Mucosa of rectum (tissue), 2 donors: ENCODE results near the gene SPAG6.

Source experiments
- H3K27ac ChIP-seq, 2 donors: one replicate each; pipeline ENCODE4 v1.7.0; 2013; ENCODE audit warnings: inconsistent platforms in 2 of 2, low read depth in 2 of 2, low read length in 2 of 2
- H3K27me3 ChIP-seq, 2 donors: one replicate each; pipeline ENCODE4 v1.7.0; 2013; ENCODE audit warnings: low read length in 2 of 2; ENCODE audit not compliant: control insufficient read depth in 2 of 2, insufficient read depth in 2 of 2
- H3K36me3 ChIP-seq, 2 donors: one replicate each; pipeline ENCODE4 v1.7.0; 2013; ENCODE audit warnings: low read length in 2 of 2; ENCODE audit not compliant: control insufficient read depth in 2 of 2, insufficient read depth in 2 of 2
- H3K4me1 ChIP-seq, 2 donors: one replicate each; pipeline ENCODE4 v1.7.0; 2013; ENCODE audit warnings: low read length in 2 of 2, mild to moderate bottlenecking in 1 of 2; ENCODE audit not compliant: control insufficient read depth in 2 of 2, insufficient read depth in 2 of 2
- H3K4me3 ChIP-seq, 2 donors: one replicate each; pipeline ENCODE4 v1.7.0; 2013; ENCODE audit warnings: low read length in 2 of 2
- H3K9ac ChIP-seq, 2 donors: one replicate each; pipeline ENCODE4 v1.7.0; 2013; ENCODE audit warnings: low read length in 2 of 2, low read depth in 1 of 2, mild to moderate bottlenecking in 1 of 2
- H3K9me3 ChIP-seq, 2 donors: one replicate each; pipeline ENCODE4 v1.7.0; 2013; ENCODE audit warnings: low read length in 2 of 2; ENCODE audit not compliant: control insufficient read depth in 2 of 2
- donor health status: healthy.
- donor health status: Normal muscosa, but diverticular disease.

SPAG6 gene

DNA sequence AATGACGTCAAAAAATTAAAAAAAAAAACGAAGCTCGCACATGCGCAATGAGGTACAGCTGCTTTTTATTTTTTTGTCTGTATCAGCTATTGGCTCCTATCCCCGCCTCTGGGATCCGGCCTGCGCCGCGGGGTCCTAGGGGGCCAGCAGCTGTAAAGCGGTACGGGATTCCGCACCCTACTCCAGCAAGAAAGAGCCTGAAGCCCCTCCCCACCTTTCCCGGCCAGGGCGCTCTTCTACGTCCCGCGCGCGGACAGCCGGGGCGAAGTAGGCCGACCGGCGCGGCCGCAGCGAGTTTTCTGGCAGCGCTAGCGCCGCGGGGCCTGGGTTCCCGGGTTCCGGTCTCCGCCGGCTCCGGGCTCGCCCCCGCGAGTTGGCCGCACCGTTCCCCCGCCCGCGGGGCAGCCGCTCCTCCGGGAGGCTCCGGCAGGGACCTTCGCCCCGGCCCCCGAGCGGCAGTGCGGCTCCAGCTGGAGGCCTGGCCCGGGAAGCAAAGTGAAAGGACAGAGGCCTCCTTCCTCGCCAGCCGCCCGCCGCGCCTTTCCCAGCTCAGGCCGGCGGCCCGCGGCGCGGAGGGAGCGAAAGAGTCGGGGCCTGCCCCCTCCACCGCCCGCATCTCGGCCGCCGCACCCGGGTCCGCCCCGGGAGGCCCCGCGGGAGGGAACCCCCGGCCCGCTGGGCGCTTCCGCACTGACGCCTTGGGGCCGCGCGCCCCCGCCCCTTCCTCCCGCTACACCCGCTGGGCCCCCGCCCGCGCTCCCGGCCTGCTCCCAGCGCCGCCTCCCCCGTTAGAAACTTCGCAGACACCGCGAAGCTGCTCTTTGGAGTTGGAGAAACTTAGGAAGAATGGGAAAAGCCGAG is 4.7 kb upstream of the SPAG6 start:
- Histone ChIP-seq H3K36me3 (no peaks in the 10 kb centered on the region), H3K4me3 (peak overlapping the region; percentile 72 to 78), H3K4me1 (peaks cover 16 to 19% of the 10 kb centered on the region in 2 donors), H3K9ac (peak overlapping the region; percentile 80 to 85), H3K27ac (peak overlapping the region; percentile 84 to 89), H3K9me3 (no peaks in the 10 kb centered on the region), H3K27me3 (peaks cover 74 to 82% of the 10 kb centered on the region in 2 donors)

DNA sequence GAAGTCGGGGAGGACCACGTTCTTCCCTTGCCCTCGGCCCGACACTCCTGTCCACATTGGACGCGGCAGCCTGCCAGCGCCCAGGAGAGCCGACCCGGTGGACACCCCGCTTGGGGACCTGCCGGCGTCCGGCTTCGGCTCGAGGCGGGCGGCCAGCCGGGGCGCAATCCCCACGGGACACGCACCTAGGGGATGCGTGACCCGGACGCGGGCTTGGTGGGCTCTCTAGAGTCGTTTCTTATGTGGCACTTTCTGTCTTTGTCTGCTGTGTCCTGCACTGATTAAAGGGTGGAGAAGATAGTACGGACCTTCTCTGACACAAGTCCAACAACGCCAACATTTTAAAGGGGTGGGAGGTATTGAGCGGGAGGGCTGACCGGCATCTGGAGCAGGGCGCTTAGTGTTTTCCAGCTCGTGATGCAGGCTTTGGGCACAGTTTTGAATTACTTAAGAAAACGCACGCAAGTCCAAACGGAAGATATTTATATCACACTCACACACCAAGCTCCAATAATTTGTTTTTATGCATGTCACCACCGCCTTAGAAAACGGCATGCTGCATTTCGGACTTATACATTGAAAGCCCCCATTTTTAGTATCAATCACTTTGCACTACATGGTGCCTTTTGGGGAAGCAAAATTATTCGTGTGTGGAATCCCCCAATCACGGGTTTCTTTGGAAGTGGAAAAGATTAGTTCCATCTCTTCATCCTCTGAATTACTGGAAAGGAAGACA is 3.9 kb upstream of the SPAG6 start:
- H3K4me1 ChIP-seq = peaks cover 12 to 14% of the 10 kb centered on the region in 2 donors
- H3K9ac ChIP-seq = peak overlapping the region in 1 of 2 donors; percentile 85
- H3K36me3 ChIP-seq = no peaks in the 10 kb centered on the region
- no peaks in the 10 kb centered on the region for H3K9me3 ChIP-seq
- H3K27me3 ChIP-seq = peaks cover 72 to 82% of the 10 kb centered on the region in 2 donors
- peak overlapping the region; percentile 71 to 72 for H3K4me3 ChIP-seq
- H3K27ac ChIP-seq = peak overlapping the region; percentile 84 to 89

DNA sequence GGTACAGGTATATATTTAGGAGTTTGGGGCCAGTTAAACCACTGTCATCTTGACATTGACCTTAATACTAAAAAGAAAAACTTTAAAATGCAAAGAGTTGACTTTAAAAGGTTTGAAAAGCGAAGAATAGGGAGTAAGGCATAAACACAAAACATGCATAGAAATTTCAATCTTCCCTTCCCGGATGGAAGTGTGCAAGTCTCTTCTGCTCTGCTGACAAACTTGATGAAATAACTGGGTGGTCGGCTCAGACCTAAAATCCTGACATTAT is 3.4 kb upstream of the SPAG6 start:
- Histone ChIP-seq H3K27ac (no peak overlapping the region), H3K9ac (no peak overlapping the region), H3K36me3 (no peaks in the 10 kb centered on the region), H3K4me3 (no peak overlapping the region), H3K27me3 (peaks cover 68 to 77% of the 10 kb centered on the region in 2 donors), H3K4me1 (peaks cover 9 to 12% of the 10 kb centered on the region in 2 donors), H3K9me3 (no peaks in the 10 kb centered on the region)

DNA sequence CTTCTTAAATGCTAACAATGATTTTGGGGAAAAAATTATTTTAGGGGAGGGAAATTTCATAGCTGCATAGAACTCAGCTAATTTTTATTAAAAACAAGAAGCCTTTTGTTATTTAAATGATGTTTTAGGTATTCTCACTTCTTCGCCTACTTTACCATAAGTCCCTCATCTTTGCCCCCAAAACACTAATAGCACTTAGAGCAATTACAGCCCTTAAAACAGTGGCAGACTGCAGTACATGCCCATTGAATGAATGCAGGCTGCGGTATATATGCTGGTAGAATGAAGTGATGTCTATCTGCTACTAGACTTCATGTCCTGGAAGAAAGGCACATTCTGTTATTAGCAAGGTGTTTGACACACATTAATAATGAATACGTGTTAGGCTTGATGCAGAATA is 2.9 kb upstream of the SPAG6 start:
- Histone ChIP-seq H3K27me3 (peaks cover 67 to 72% of the 10 kb centered on the region in 2 donors), H3K36me3 (no peaks in the 10 kb centered on the region), H3K27ac (no peak overlapping the region), H3K4me1 (peaks cover 8 to 12% of the 10 kb centered on the region in 2 donors), H3K4me3 (no peak overlapping the region), H3K9me3 (no peaks in the 10 kb centered on the region), H3K9ac (no peak overlapping the region)

DNA sequence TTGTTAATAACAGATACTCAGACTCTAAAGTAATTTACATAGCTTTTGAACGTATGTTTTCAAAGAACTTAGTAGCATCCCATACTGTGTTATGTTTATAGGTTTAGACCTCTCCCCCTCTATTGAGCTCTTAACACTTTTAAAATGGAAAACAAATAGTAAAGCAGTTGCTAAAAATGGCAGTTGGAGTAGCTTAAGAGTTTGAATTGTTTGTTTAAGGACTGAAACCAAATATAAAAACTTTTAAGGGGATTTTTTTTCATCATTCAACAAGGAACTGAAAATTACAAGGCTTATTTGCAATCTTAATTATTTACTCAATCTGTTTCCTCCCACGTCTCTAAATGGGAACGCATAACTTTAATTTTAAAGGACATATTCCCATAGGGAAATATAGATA is 1.6 kb upstream of the SPAG6 start:
- no peak overlapping the region for H3K4me3 ChIP-seq
- peaks cover 8 to 12% of the 10 kb centered on the region in 2 donors for H3K4me1 ChIP-seq
- no peak overlapping the region for H3K9ac ChIP-seq
- H3K36me3 ChIP-seq = no peaks in the 10 kb centered on the region
- no peaks in the 10 kb centered on the region for H3K9me3 ChIP-seq
- peaks cover 54 to 60% of the 10 kb centered on the region in 2 donors for H3K27me3 ChIP-seq
- no peak overlapping the region for H3K27ac ChIP-seq

DNA sequence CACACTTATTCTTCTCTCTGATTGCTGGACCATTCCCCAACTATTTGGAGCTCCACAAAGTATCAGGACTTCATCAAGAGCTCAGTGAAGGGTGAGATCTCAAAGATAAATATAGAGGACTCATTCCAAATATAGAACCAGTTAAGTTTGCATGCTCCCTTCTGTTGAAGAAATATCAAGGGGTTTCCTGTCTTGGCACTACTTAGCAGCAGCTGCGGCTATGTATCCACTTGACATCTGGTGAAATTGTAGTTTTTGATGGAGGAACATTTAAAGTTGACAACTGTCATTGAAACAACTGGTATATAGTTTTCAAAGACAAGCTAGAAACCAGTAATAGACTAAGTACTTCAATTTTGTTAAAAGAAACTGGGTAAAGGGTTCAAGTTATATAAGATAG is 1.0 kb upstream of the SPAG6 start:
- Histone ChIP-seq H3K27me3 (peaks cover 49 to 54% of the 10 kb centered on the region in 2 donors), H3K27ac (no peak overlapping the region)

DNA sequence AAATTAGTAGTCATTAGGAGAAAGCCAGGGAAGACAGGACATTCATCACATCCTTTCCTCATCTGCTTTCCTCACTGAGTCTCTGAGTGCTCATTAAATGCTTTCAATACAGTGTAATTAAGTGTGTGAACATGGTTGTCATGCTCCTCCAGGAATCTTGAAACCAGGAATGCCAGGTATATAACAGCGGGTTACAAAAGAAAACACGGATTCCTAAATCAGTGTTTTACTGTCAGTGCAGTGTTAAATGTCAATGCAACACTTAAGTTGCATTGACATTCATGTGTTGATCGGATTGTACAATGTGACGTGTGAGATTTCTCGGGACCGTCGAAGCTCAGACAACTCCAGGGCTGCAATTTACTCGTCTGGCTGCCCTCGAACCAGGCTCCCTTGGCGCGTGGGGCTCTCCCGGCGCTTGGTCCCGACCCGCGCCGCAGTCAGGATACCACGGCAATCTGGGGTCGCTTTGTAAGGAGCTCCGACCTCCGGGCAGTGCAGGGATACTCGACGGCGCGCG is 455 bp upstream of the SPAG6 start:
- H3K27me3 ChIP-seq = peaks cover 48 to 52% of the 10 kb centered on the region in 2 donors
- no peak overlapping the region for H3K4me3 ChIP-seq

More for the DNA sequence above, 1.0 kb upstream of the SPAG6 start:
- H3K36me3 ChIP-seq = no peaks in the 10 kb centered on the region
- H3K4me3 ChIP-seq = no peak overlapping the region
- no peaks in the 10 kb centered on the region for H3K9me3 ChIP-seq
- H3K4me1 ChIP-seq = peaks cover 8 to 12% of the 10 kb centered on the region in 2 donors
- H3K9ac ChIP-seq = no peak overlapping the region

DNA sequence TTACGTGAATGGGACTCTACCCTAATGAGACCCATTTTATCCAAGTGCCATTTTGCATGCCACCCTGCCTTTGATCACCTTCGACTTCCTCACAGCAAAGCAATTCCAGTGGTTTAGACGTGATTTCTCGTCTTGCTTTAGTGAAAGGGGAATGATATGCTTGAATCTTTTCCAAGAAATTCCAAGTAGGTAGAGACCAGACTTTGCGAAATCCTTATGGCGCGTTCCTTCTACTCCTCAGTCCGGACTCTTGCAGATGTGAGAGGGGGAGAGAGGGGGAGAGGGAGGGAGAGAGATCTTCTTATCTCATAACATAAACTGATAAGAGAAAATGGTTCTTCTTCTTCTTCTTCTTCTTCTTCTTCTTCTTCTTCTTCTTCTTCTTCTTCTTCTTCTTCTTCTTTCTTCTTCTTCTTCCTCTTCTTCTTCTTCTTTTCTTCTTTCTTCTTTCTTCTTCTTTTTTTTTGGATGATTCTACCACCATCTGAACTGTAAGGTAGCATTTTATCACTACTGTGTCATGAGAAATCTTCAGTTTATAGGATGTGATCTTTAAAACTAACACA is 883 bp downstream of the SPAG6 start:
- Histone ChIP-seq H3K27ac (no peak overlapping the region), H3K36me3 (no peaks in the 10 kb centered on the region), H3K4me3 (no peak overlapping the region), H3K9me3 (no peaks in the 10 kb centered on the region), H3K9ac (no peak overlapping the region), H3K4me1 (peaks cover 2 to 4% of the 10 kb centered on the region in 2 donors), H3K27me3 (peaks cover 48 to 52% of the 10 kb centered on the region in 2 donors)

More for the DNA sequence above, 455 bp upstream of the SPAG6 start:
- Histone ChIP-seq H3K9me3 (no peaks in the 10 kb centered on the region), H3K36me3 (no peaks in the 10 kb centered on the region), H3K4me1 (peaks cover 7 to 9% of the 10 kb centered on the region in 2 donors), H3K9ac (no peak overlapping the region), H3K27ac (no peak overlapping the region)

DNA sequence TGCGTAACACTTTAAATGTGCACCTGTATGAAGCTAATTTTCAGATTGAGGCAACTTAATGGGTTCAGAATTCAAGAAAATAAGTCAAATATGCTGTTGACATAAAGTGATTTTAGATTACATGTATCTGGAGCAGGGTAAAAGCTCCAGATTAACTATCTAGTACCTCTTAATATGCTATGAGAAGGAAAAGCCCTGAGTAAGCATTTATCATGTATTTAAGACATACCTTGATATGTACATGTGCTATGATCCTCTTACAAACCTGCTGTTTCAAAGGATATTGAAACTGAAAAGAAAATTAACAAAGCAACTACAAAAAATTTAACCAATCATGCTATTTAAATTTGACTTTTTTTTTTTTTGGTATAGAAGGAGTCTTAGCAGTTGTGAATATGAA is 4.5 kb downstream of the SPAG6 start:
- no peak overlapping the region for H3K27ac ChIP-seq
- no peaks in the 10 kb centered on the region for H3K9me3 ChIP-seq
- no peaks in the 10 kb centered on the region for H3K4me1 ChIP-seq
- no peak overlapping the region for H3K9ac ChIP-seq
- H3K4me3 ChIP-seq = no peak overlapping the region
- no peaks in the 10 kb centered on the region for H3K36me3 ChIP-seq
- H3K27me3 ChIP-seq = peaks cover 16 to 19% of the 10 kb centered on the region in 2 donors
